Natural killer cell (primary cell): ENCODE results near the gene PNP. TPM values are rescaled to one million over a fixed set of nuclear protein-coding genes. Genes with fewer than 3 reads are reported as not detected.

Experiments used
- ATAC-seq, 3 donors: fragments of 150-1000 bp in 2 of 3; fragments of 200-7000 bp in 1 of 3; cut with Tn5 transposase; 1 replicate in 1 of 3; 2 replicates in 2 of 3; pipeline ENCODE4 v1.10.0; 2021; ENCODE audit warnings: mild to moderate bottlenecking in 2 of 3, moderate library complexity in 2 of 3
- DNase-seq, 2 donors: peaks; one replicate each; pipeline versions ENCODE4 v3.0.0 to v3.0.0-alpha.2; 2013 to 2021; ENCODE audit warnings: mixed read lengths in 1 of 2
- H3K27ac ChIP-seq: one replicate; pipeline ENCODE4 v1.5.1; 2013; ENCODE audit warnings: mild to moderate bottlenecking, low read length
- H3K27me3 ChIP-seq: one replicate; pipeline ENCODE4 v1.6.1; 2013; ENCODE audit warnings: low read length; ENCODE audit not compliant: control insufficient read depth, insufficient read depth
- H3K36me3 ChIP-seq: one replicate; pipeline ENCODE4 v1.6.1; 2013; ENCODE audit warnings: low read length; ENCODE audit not compliant: control insufficient read depth, insufficient read depth
- H3K4me1 ChIP-seq: one replicate; pipeline ENCODE4 v1.6.1; 2013; ENCODE audit warnings: low read length; ENCODE audit not compliant: control insufficient read depth, insufficient read depth
- H3K4me3 ChIP-seq: one replicate; pipeline ENCODE4 v1.5.1; 2013; ENCODE audit warnings: low read length
- H3K9me3 ChIP-seq: one replicate; pipeline ENCODE4 v1.6.1; 2013; ENCODE audit warnings: low read length; ENCODE audit not compliant: control insufficient read depth, insufficient read depth
- H3K27ac Mint-ChIP-seq, 2 donors: one replicate each; pipeline ENCODE4 v1.8.0; 2022; ENCODE audit warnings: mild to moderate bottlenecking in 2 of 2, mixed read lengths in 2 of 2, moderate library complexity in 1 of 2
- H3K27me3 Mint-ChIP-seq, 2 donors: one replicate each; pipeline ENCODE4 v1.8.0; 2022; ENCODE audit warnings: low read depth in 2 of 2, mixed read lengths in 2 of 2
- H3K36me3 Mint-ChIP-seq: one replicate; pipeline ENCODE4 v1.8.0; 2022; ENCODE audit warnings: mixed read lengths
- H3K4me1 Mint-ChIP-seq, 2 donors: one replicate each; pipeline ENCODE4 v1.8.0; 2022; ENCODE audit warnings: mixed read lengths in 2 of 2
- H3K4me3 Mint-ChIP-seq: one replicate; pipeline ENCODE4 v1.8.0; 2022; ENCODE audit warnings: mild to moderate bottlenecking, moderate library complexity, mixed read lengths
- H3K9me3 Mint-ChIP-seq, 2 donors: one replicate each; pipeline ENCODE4 v1.8.0; 2022; ENCODE audit warnings: mixed read lengths in 2 of 2
- WGBS: methylation state at CpG from one replicate; pipeline ENCODE4 v1.1.7; 2013; ENCODE audit warnings: missing lambda C conversion rate; ENCODE audit not compliant: insufficient coverage; 5-methylcytosine and 5-hydroxymethylcytosine counted together
- intact Hi-C: fragments of 100-400 bp; cut with micrococcal nuclease; formaldehyde crosslinking; loops from one replicate; pipeline ENCODE4 v1.14.2; 2022
- total RNA-seq, 4 donors: library from RNA; stranded (reverse); fragments of 120-200 nt in 1 of 4; gene quantifications; one replicate each; pipeline versions ENCODE4 v1.2.3 to v1.2.4, GENCODE V29; 2013 to 2022
- TF ChIP-seq, protein P1 (sequence below): fragments of 200-600 bp; IDR thresholded peaks from one replicate; pipeline ENCODE4 v1.8.0; 2022; ENCODE audit warnings: antibody characterized with exemption

The PNP gene
- total RNA-seq, 3 donors from 2014 or later (not counting 1 experiment from before 2014, with no cell fraction given), result 49.5 to 76.8 (median 51.8) TPM

GRCh38 chr14:20493634-20494033 is 24.4 kb downstream of the PNP start:
- peaks cover 0 to 3% of the 10 kb centered on the region in 2 donors for H3K27me3 Mint-ChIP-seq
- ATAC-seq (no peak), DNase-seq (no peak)
- no peaks in the 10 kb centered on the region for H3K9me3 ChIP-seq
- H3K27me3 ChIP-seq, result no peaks in the 10 kb centered on the region
- no peaks in the 10 kb centered on the region for H3K36me3 Mint-ChIP-seq
- peaks cover 24 to 25% of the 10 kb centered on the region in 2 donors for H3K4me1 Mint-ChIP-seq
- H3K36me3 ChIP-seq, result no peaks in the 10 kb centered on the region
- no CpG with 5 or more reads among the region's 2 CpGs for WGBS
- intact Hi-C loops, result no loop called here
- TF ChIP-seq, protein P1, sequence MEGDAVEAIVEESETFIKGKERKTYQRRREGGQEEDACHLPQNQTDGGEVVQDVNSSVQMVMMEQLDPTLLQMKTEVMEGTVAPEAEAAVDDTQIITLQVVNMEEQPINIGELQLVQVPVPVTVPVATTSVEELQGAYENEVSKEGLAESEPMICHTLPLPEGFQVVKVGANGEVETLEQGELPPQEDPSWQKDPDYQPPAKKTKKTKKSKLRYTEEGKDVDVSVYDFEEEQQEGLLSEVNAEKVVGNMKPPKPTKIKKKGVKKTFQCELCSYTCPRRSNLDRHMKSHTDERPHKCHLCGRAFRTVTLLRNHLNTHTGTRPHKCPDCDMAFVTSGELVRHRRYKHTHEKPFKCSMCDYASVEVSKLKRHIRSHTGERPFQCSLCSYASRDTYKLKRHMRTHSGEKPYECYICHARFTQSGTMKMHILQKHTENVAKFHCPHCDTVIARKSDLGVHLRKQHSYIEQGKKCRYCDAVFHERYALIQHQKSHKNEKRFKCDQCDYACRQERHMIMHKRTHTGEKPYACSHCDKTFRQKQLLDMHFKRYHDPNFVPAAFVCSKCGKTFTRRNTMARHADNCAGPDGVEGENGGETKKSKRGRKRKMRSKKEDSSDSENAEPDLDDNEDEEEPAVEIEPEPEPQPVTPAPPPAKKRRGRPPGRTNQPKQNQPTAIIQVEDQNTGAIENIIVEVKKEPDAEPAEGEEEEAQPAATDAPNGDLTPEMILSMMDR, result no peak
- H3K4me3 ChIP-seq, result no peak overlapping the region
- no peak overlapping the region for H3K27ac Mint-ChIP-seq
- no peaks in the 10 kb centered on the region for H3K9me3 Mint-ChIP-seq
- no peak overlapping the region for H3K27ac ChIP-seq
- peaks cover 14% of the 10 kb centered on the region for H3K4me1 ChIP-seq
- H3K4me3 Mint-ChIP-seq, result no peak overlapping the region

DNA sequence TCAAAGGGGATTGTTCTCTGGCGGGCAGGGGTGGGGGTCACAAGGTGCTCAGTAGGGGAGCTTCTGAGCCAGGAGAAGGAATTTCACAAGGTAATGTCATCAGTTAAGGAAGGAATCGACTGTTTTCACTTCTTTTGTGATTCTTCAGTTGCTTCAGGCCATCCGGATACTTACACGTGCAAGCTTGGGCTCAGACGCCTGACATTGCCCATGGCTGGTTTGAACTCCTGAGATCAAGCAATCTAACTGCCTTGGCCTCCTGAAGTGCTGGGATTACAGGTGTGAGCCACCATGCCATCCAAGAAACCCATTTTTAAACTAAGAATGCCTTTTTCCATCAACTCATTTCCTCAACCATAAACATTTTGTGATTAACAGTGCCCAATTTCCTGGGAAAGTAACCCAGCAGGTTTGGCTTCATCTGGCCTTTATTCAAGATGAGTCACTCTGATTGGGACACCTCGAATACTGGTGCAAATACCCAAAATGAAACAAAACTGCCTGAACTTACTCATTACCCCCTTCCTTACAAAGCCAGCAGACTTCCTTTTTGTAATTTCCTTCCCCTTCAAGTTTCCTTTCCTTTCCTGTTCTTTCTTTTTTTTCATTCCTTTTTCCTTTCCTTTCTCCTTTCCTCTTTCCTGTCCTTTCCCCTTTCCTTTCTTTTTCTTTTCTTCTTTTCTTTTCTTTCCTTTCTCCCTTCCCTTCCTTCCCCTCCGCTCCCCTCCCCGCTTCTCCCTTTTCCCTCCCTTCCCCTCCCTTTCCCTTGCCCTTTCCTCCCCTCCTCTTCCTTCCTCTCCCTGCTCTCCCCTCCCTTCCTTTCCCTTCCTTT is 25.9 kb downstream of the PNP start:
- 90% methylated on average over 8 of the region's 8 CpGs for WGBS
- no peak for DNase-seq
- H3K9me3 Mint-ChIP-seq, result no peaks in the 10 kb centered on the region
- ATAC-seq, result no peak
- H3K4me3 Mint-ChIP-seq, result no peak overlapping the region
- H3K27me3 Mint-ChIP-seq, result peaks cover 0 to 3% of the 10 kb centered on the region in 2 donors
- intact Hi-C loops, result no loop called here
- no peak overlapping the region for H3K27ac Mint-ChIP-seq
- H3K9me3 ChIP-seq, result no peaks in the 10 kb centered on the region
- TF ChIP-seq, protein P1, result no peak
- H3K4me1 ChIP-seq, result peaks cover 6% of the 10 kb centered on the region
- no peaks in the 10 kb centered on the region for H3K36me3 Mint-ChIP-seq
- no peak overlapping the region for H3K27ac ChIP-seq
- H3K4me1 Mint-ChIP-seq, result peaks cover 13 to 14% of the 10 kb centered on the region in 2 donors
- H3K36me3 ChIP-seq, result no peaks in the 10 kb centered on the region
- no peaks in the 10 kb centered on the region for H3K27me3 ChIP-seq
- H3K4me3 ChIP-seq, result no peak overlapping the region

GRCh38 chr14:20498622-20499021 is 29.4 kb downstream of the PNP start:
- H3K27me3 ChIP-seq, result no peaks in the 10 kb centered on the region
- Mint-ChIP-seq H3K9me3 (no peaks in the 10 kb centered on the region), H3K4me1 (no peaks in the 10 kb centered on the region), H3K27ac (no peak overlapping the region), H3K36me3 (no peaks in the 10 kb centered on the region), H3K4me3 (no peak overlapping the region), H3K27me3 (peaks cover 3% of the 10 kb centered on the region in 2 donors)
- H3K27ac ChIP-seq, result no peak overlapping the region
- no peaks in the 10 kb centered on the region for H3K9me3 ChIP-seq
- H3K4me1 ChIP-seq, result no peaks in the 10 kb centered on the region
- 59% methylated on average over 2 of the region's 2 CpGs for WGBS
- no peak overlapping the region for H3K4me3 ChIP-seq
- ATAC-seq (no peak), DNase-seq (no peak)
- H3K36me3 ChIP-seq, result no peaks in the 10 kb centered on the region
- intact Hi-C loops, result no loop called here
- TF ChIP-seq, protein P1, result no peak
